ENCODE measurements around the gene GJE1. TPM values are rescaled to one million over a fixed set of nuclear protein-coding genes. Genes with fewer than 3 reads are reported as not detected.
A peak's percentile ranks its signal among the peaks of the same experiment; 100 is the strongest.
"Not testable (repeated sequence)": the region's sequence is repeated elsewhere in the genome, so short reads cannot be mapped to it uniquely, and the experiment has no call there.

The GJE1 gene
- total RNA-seq, 1 experiment from 2014 or later: not detected

GRCh38 chr6:142088858-142089216 is 43.9 kb upstream of the GJE1 start:
- Histone ChIP-seq H3K27me3 (ENCODE audit: control insufficient read depth, insufficient read depth, low read length) (peaks cover 4% of the 10 kb centered on the region), H3K9me3 (ENCODE audit: control insufficient read depth, insufficient read depth, low read depth, low read length) (no peaks in the 10 kb centered on the region), H3K4me3 (ENCODE audit: low read depth in 2 of 2, low read length in 2 of 2) (peak overlapping the region in 1 of 2 experiments; percentile 33; a peak in 3 of 4 replicates), H3K4me1 (ENCODE audit: control insufficient read depth, insufficient read depth, low read length) (0 out of 2 replicates have a peak, but pooled peaks cover 6% of the 10 kb centered on the region), H3K27ac (ENCODE audit: low read length) (no peak overlapping the region), H3K36me3 (ENCODE audit: control insufficient read depth, insufficient read depth, low read length) (no peaks in the 10 kb centered on the region)
- ChIA-PET POLR2A (interaction anchor here (0.7 kb wide), 1 partner anchor 324 kb away, joined by 4 read pairs; no protein-coding TSS in a partner anchor), CTCF (no interaction called here)
- intact Hi-C loops (cut with micrococcal nuclease; ENCODE audit: unreplicated experiment) (no loop called here), in situ Hi-C loops (cut with HindIII; ENCODE audit: low pct_unique_long_range_greater_than_20kb, low sequenced_read_pairs) (no loop called here)
- TF ChIP-seq SIN3A (IDR thresholded peaks at IDR 0.05; ENCODE audit: borderline replicate concordance, insufficient read depth, low read depth, low read length): no peak
- TF ChIP-seq CTCF (IDR thresholded peaks at IDR 0.05): no peak
- peak; percentile 95 to 97 for TF ChIP-seq REST (IDR thresholded peaks at IDR 0.05; ENCODE audit: insufficient read depth in 1 of 2, low read depth in 2 of 2, low read length in 1 of 2)
- BruUV-seq (replicated peaks): no TSS peak
- ATAC-seq (0 out of 2 replicates have a peak, but pooled peaks have one; percentile 42), DNase-seq (ENCODE audit: low read depth, low spot score) (no peak)

- H3K27me3 ChIP-seq (ENCODE audit: control insufficient read depth, insufficient read depth, low read length); DNase-seq (ENCODE audit: low read depth, low spot score); H3K36me3 ChIP-seq (ENCODE audit: control insufficient read depth, insufficient read depth, low read length); BruUV-seq (replicated peaks); H3K4me1 ChIP-seq (ENCODE audit: control insufficient read depth, insufficient read depth, low read length); H3K4me3 ChIP-seq (ENCODE audit: low read depth in 2 of 2, low read length in 2 of 2); CTCF ChIA-PET; H3K27ac ChIP-seq (ENCODE audit: low read length); ATAC-seq; H3K9me3 ChIP-seq (ENCODE audit: control insufficient read depth, insufficient read depth, low read depth, low read length); intact Hi-C loops (cut with micrococcal nuclease; ENCODE audit: unreplicated experiment); in situ Hi-C loops (cut with HindIII; ENCODE audit: low pct_unique_long_range_greater_than_20kb, low sequenced_read_pairs); POLR2A ChIA-PET: not testable (repeated sequence)
These were observed 27.9 kb upstream of the GJE1 start for GRCh38 chr6:142104820-142105219.

GRCh38 chr6:142110820-142111219 is 21.9 kb upstream of the GJE1 start:
- H3K36me3 ChIP-seq (ENCODE audit: control insufficient read depth, insufficient read depth, low read length); BruUV-seq (replicated peaks); H3K27me3 ChIP-seq (ENCODE audit: control insufficient read depth, insufficient read depth, low read length); in situ Hi-C loops (cut with HindIII; ENCODE audit: low pct_unique_long_range_greater_than_20kb, low sequenced_read_pairs); H3K9me3 ChIP-seq (ENCODE audit: control insufficient read depth, insufficient read depth, low read depth, low read length); ATAC-seq; intact Hi-C loops (cut with micrococcal nuclease; ENCODE audit: unreplicated experiment); H3K4me1 ChIP-seq (ENCODE audit: control insufficient read depth, insufficient read depth, low read length); H3K27ac ChIP-seq (ENCODE audit: low read length); DNase-seq (ENCODE audit: low read depth, low spot score); H3K4me3 ChIP-seq (ENCODE audit: low read depth in 2 of 2, low read length in 2 of 2): not testable (repeated sequence)
- ChIA-PET CTCF (interaction anchor here (1.3 kb wide), 1 partner anchor 433 kb away, joined by 3 read pairs; no protein-coding TSS in a partner anchor), POLR2A (interaction anchor here (0.6 kb wide), 1 partner anchor 79 kb away, joined by 5 read pairs; no protein-coding TSS in a partner anchor)

All from Panc1 (cell line).